HepG2 (cell line): ENCODE data around the gene PRDX3. TPM values are rescaled to one million over a fixed set of nuclear protein-coding genes. Genes with fewer than 3 reads are reported as not detected.
A peak's percentile ranks its signal among the peaks of the same experiment; 100 is the strongest.

Experiments
- ATAC-seq: fragments of 200-7000 bp; cut with Tn5 transposase; 3 replicates; pipeline ENCODE4 v1.9.1; 2020; ENCODE audit warnings: mild to moderate bottlenecking, moderate library complexity
- BruUV-seq: library from RNA; stranded (reverse); fragments of 400-500 nt; replicated peaks from 2 replicates; lab custom pipeline; 2021; lab: Mats Ljungman, UMichigan
- CTCF ChIA-PET: fragments of 300-600 bp; formaldehyde crosslinking; extraction: SDS; loops from one replicate; lab custom pipeline; 2021; ENCODE audit warnings: low total read pairs, inconsistent platforms, low intra/inter-chr PET ratio; lab: Yijun Ruan, JAX
- POLR2A ChIA-PET: fragments of 350-600 bp; sonication (Branson Sonifier 250); formaldehyde crosslinking; loops from one replicate; lab custom pipeline; 2020; ENCODE audit warnings: antibody characterized with exemption, inconsistent platforms; lab: Yijun Ruan, JAX
- DNase-seq: peaks from one replicate; pipeline ENCODE4 v3.0.0-alpha.2; 2015; ENCODE audit warnings: low spot score
- FAIRE-seq: peaks from 3 replicates; lab custom pipeline; 2011; peaks lifted over from hg19 to GRCh38; lab: Jason Lieb, UNC
- H2AFZ ChIP-seq: one replicate; pipeline ENCODE4 v1.6.1; 2011; ENCODE audit warnings: low read length, inconsistent platforms
- H3K27ac ChIP-seq: fragments of 300-600 bp; 3 replicates; pipeline ENCODE4 v1.8.0; 2011; ENCODE audit warnings: mixed run types, mild to moderate bottlenecking, mixed read lengths, low read length, inconsistent platforms; ENCODE audit not compliant: insufficient read depth; ENCODE audit errors: extremely low read length
- H3K27me3 ChIP-seq, 2 experiments: fragments of 200-600 bp in 1 of 2; 2 replicates in 1 of 2; 3 replicates in 1 of 2; pipeline versions ENCODE4 v1.6.0 to v1.8.0; 2011; ENCODE audit warnings: low read length in 2 of 2, mild to moderate bottlenecking in 2 of 2, moderate library complexity in 2 of 2, inconsistent platforms in 1 of 2; ENCODE audit not compliant: insufficient read depth in 2 of 2, control insufficient read depth in 1 of 2
- H3K36me3 ChIP-seq, 2 experiments: fragments of 200-600 bp in 1 of 2; replicated peaks in 1 of 2; 2 replicates in 1 of 2; 3 replicates in 1 of 2; pipeline versions ENCODE4 v1.5.1 to v1.8.0; 2011; ENCODE audit warnings: low read length in 2 of 2, inconsistent platforms in 1 of 2; ENCODE audit not compliant: insufficient read depth in 2 of 2, control insufficient read depth in 1 of 2
- H3K4me1 ChIP-seq: 2 replicates; pipeline ENCODE4 v1.5.1; 2012; ENCODE audit warnings: low read length, inconsistent platforms; ENCODE audit not compliant: insufficient read depth
- H3K4me2 ChIP-seq: 2 replicates; pipeline ENCODE4 v1.6.0; 2011; ENCODE audit warnings: low read depth, low read length, inconsistent platforms
- H3K4me3 ChIP-seq, 3 experiments: fragments of 200-600 bp in 1 of 3; sonication (generic), shearing (Covaris generic) in 1 of 3; replicated peaks in 1 of 3; 2 replicates each; pipeline ENCODE4 v1.5.1; 2011 to 2016; ENCODE audit warnings: low read length in 3 of 3, inconsistent platforms in 2 of 3, low read depth in 2 of 3, mild to moderate bottlenecking in 2 of 3, control low read depth in 1 of 3, mixed read lengths in 1 of 3; ENCODE audit not compliant: insufficient read depth in 1 of 3
- H3K79me2 ChIP-seq: one replicate; pipeline ENCODE4 v1.6.1; 2011; ENCODE audit warnings: low read length, inconsistent platforms; ENCODE audit not compliant: insufficient read depth
- H3K9ac ChIP-seq: 2 replicates; pipeline ENCODE4 v1.6.0; 2011; ENCODE audit warnings: mild to moderate bottlenecking, low read depth, low read length, inconsistent platforms; ENCODE audit not compliant: insufficient read depth
- H3K9me3 ChIP-seq: 2 replicates; pipeline ENCODE4 v1.5.1; 2012; ENCODE audit warnings: mild to moderate bottlenecking, low read length
- H4K20me1 ChIP-seq: 2 replicates; pipeline ENCODE4 v1.6.0; 2011; ENCODE audit warnings: inconsistent platforms, mild to moderate bottlenecking, low read length, moderate library complexity; ENCODE audit not compliant: insufficient read depth
- CEBPB ChIP-seq: IDR thresholded peaks from 2 replicates; pipeline ENCODE4 v1.6.1; 2011; ENCODE audit warnings: low read depth, low read length, improper control_type of control experiment, borderline replicate concordance
- EP300 ChIP-seq, 3 experiments: sonication (generic) in 1 of 3; formaldehyde crosslinking in 1 of 3; IDR thresholded peaks; 2 replicates each; pipeline versions ENCODE4 v1.5.1 to v1.6.1; 2011 to 2020; ENCODE audit warnings: low read depth in 2 of 3, low read length in 2 of 3, borderline replicate concordance in 1 of 3, improper control_type of control experiment in 1 of 3, mild to moderate bottlenecking in 1 of 3, missing genetic modification reagents in 1 of 3, moderate library complexity in 1 of 3
- HOXA7 ChIP-seq: sonication (generic); formaldehyde crosslinking; IDR thresholded peaks from 2 replicates; pipeline ENCODE4 v1.8.1; 2022; ENCODE audit warnings: mild to moderate bottlenecking, missing genetic modification reagents, moderate library complexity
- MEIS2 ChIP-seq: sonication (generic); formaldehyde crosslinking; IDR thresholded peaks from 2 replicates; pipeline ENCODE4 v1.9.0; 2021; ENCODE audit warnings: mild to moderate bottlenecking, missing genetic modification reagents
- NAIF1 ChIP-seq: sonication (generic); formaldehyde crosslinking; IDR thresholded peaks from 2 replicates; pipeline ENCODE4 v1.5.0; 2020; ENCODE audit warnings: mild to moderate bottlenecking, missing genetic modification reagents, borderline replicate concordance
- NFE2L2 ChIP-seq: fragments of 150-350 bp; IDR thresholded peaks from 2 replicates; pipeline ENCODE4 v1.6.1; 2014; ENCODE audit warnings: low read length
- NFKB2 ChIP-seq: sonication (generic); formaldehyde crosslinking; IDR thresholded peaks from 2 replicates; pipeline ENCODE4 v1.4.0; 2020; ENCODE audit warnings: missing genetic modification reagents, borderline replicate concordance
- POLR2AphosphoS2 ChIP-seq: IDR thresholded peaks from 2 replicates; pipeline ENCODE4 v1.6.1; 2011; ENCODE audit warnings: low read depth, low read length, improper control_type of control experiment
- SIN3B ChIP-seq: fragments of 150-350 bp; IDR thresholded peaks from 2 replicates; pipeline ENCODE4 v1.6.1; 2014; ENCODE audit warnings: low read length
- ZBTB1 ChIP-seq: sonication (generic); formaldehyde crosslinking; IDR thresholded peaks from 2 replicates; pipeline ENCODE4 v1.4.0; 2020; ENCODE audit warnings: missing genetic modification reagents, borderline replicate concordance
- ZNF224 ChIP-seq: sonication (generic); formaldehyde crosslinking; IDR thresholded peaks from 2 replicates; pipeline ENCODE4 v1.5.0; 2020; ENCODE audit warnings: mild to moderate bottlenecking, missing genetic modification reagents
- ZNF383 ChIP-seq: sonication (generic); formaldehyde crosslinking; IDR thresholded peaks from 2 replicates; pipeline ENCODE4 v1.4.0; 2020; ENCODE audit warnings: missing genetic modification reagents, mild to moderate bottlenecking, borderline replicate concordance
- ZNF556 ChIP-seq: sonication (generic); formaldehyde crosslinking; IDR thresholded peaks from 2 replicates; pipeline ENCODE4 v1.4.0; 2020; ENCODE audit warnings: mild to moderate bottlenecking, missing genetic modification reagents, borderline replicate concordance
- ZNF598 ChIP-seq: sonication (generic); formaldehyde crosslinking; IDR thresholded peaks from 2 replicates; pipeline ENCODE4 v1.5.1; 2020; ENCODE audit warnings: mild to moderate bottlenecking, missing genetic modification reagents, borderline replicate concordance
- WGBS: methylation state at CpG from one replicate; pipeline ENCODE4 v1.1.6; 2017; ENCODE audit warnings: low lambda C conversion rate; 5-methylcytosine and 5-hydroxymethylcytosine counted together
- in situ Hi-C: cut with HindIII; loops from 2 replicates; pipeline ENCODE4 v1.10.0; 2017; ENCODE audit warnings: low pct_unique_long_range_greater_than_20kb; ENCODE audit not compliant: extremely low pct_ligation_motif_present
- intact Hi-C: fragments of 100-400 bp; cut with micrococcal nuclease; formaldehyde crosslinking; loops from one replicate; pipeline ENCODE4 v1.10.0; 2022; ENCODE audit not compliant: unreplicated experiment
- polyA plus RNA-seq, 8 experiments: library from polyadenylated mRNA; depleted of rRNA in 3 of 8; stranded (reverse) in 7 of 8; unstranded in 1 of 8; fragments of >200 nt; fragmentation: Illumina TruSeq in 4 of 8; extraction: Trizol in 4 of 8; gene quantifications; 2 replicates each; pipeline versions ENCODE4 v1.2.1 to v1.2.3, GENCODE V29; 2011 to 2016; ENCODE audit warnings: low read depth in 4 of 8, missing spikeins in 1 of 8, mixed read lengths in 1 of 8; ENCODE audit not compliant: insufficient read depth in 1 of 8
- total RNA-seq, 5 experiments: library from RNA; depleted of rRNA; stranded (reverse); fragments of >200 nt; fragmentation: Illumina TruSeq; extraction: Trizol; gene quantifications; 2 replicates each; pipeline ENCODE4 v1.2.3, GENCODE V29; 2016; ENCODE audit warnings: low read depth in 1 of 5
- TF ChIP-seq, protein P1 (sequence below): sonication (generic); formaldehyde crosslinking; IDR thresholded peaks from 2 replicates; pipeline ENCODE4 v1.5.1; 2020; ENCODE audit warnings: mild to moderate bottlenecking, moderate library complexity, missing genetic modification reagents
- TF ChIP-seq, protein P2 (sequence below): sonication (generic); formaldehyde crosslinking; IDR thresholded peaks from 2 replicates; pipeline ENCODE4 v1.5.1; 2020; ENCODE audit warnings: mild to moderate bottlenecking, missing genetic modification reagents
- TF ChIP-seq, protein P3 (sequence below): sonication (generic); formaldehyde crosslinking; IDR thresholded peaks from 2 replicates; pipeline ENCODE4 v1.4.0; 2020; ENCODE audit warnings: low read depth, mild to moderate bottlenecking, missing genetic modification reagents

The PRDX3 gene
- total and polyA plus RNA-seq, 2 of the 13 experiments (the other 11 are each of a cell fraction or from before 2014, with no cell fraction given) = 407 to 565 TPM

DNA sequence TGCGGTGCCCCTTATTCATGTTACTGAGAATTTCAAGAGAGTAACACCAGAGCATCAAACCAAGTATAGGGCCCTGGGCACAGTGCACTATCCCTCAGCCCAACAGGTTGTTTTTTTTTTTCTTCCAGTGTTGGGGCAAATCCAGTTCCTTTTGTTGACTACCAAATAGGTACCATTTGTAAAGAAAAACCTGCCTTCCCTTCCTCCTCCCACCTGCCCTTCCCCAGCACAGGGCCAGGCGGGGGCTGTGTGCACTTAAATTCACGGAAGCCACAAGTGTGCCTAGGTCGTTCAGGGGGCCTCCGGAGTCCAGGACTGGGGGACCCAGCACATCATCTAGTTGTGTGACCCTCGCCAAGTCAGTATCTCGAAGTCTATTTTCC is 12.5 kb downstream of the PRDX3 start:
- Histone ChIP-seq H3K27me3 (no peaks in the 10 kb centered on the region), H3K4me1 (peaks cover 26% of the 10 kb centered on the region), H4K20me1 (no peaks in the 10 kb centered on the region), H3K4me2 (peak overlapping the region; percentile 97), H3K4me3 (peak overlapping the region; percentile 75 to 81 (median 76)), H3K9me3 (no peaks in the 10 kb centered on the region), H3K36me3 (peaks cover 4 to 37% of the 10 kb centered on the region in 2 experiments), H2AFZ (no peak overlapping the region), H3K27ac (peak overlapping the region; percentile 91), H3K9ac (peak overlapping the region; percentile 95), H3K79me2 (peaks cover 3% of the 10 kb centered on the region)
- FAIRE-seq (no peak), DNase-seq (no peak), ATAC-seq (peak; percentile 48)
- ChIA-PET POLR2A (interaction anchor here (0.6 to 2.6 kb wide), 7 partner anchors 11 to 429 kb away, joined by 3 to 14 read pairs (median 6); partner anchors contain the start of gene EIF3A), CTCF (no interaction called here)
- 70% methylated on average over 7 of the region's 7 CpGs for WGBS
- BruUV-seq = TSS peak; percentile 82
- in situ Hi-C loops (no loop called here), intact Hi-C loops (loop anchor here (10.0 kb wide), 1 partner anchor 411 kb away; the partner anchor contains the start of gene CACUL1)
- TF ChIP-seq SIN3B (no peak), ZNF598 (CRISPR knock-in tag) (no peak), HOXA7 (no peak), ZBTB1 (CRISPR knock-in tag) (no peak), ZNF224 (no peak), NAIF1 (CRISPR knock-in tag) (no peak), ZNF556 (CRISPR knock-in tag) (no peak), MEIS2 (CRISPR knock-in tag) (no peak), ZNF383 (no peak), POLR2AphosphoS2 (no peak), CEBPB (no peak), NFE2L2 (no peak), NFKB2 (CRISPR knock-in tag) (no peak), EP300 (IDR thresholded peaks at IDR 0.05; ENCODE audit: low read depth in 2 of 2, low read length in 2 of 2) (no peak), EP300 (CRISPR knock-in tag; IDR thresholded peaks at IDR 0.05; ENCODE audit: borderline replicate concordance) (no peak)
- TF ChIP-seq, protein P1, sequence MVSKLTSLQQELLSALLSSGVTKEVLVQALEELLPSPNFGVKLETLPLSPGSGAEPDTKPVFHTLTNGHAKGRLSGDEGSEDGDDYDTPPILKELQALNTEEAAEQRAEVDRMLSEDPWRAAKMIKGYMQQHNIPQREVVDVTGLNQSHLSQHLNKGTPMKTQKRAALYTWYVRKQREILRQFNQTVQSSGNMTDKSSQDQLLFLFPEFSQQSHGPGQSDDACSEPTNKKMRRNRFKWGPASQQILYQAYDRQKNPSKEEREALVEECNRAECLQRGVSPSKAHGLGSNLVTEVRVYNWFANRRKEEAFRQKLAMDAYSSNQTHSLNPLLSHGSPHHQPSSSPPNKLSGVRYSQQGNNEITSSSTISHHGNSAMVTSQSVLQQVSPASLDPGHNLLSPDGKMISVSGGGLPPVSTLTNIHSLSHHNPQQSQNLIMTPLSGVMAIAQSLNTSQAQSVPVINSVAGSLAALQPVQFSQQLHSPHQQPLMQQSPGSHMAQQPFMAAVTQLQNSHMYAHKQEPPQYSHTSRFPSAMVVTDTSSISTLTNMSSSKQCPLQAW (CRISPR knock-in tag) = peak; percentile 20; the same call in 1 of the 2 replicates
- TF ChIP-seq, protein P2, sequence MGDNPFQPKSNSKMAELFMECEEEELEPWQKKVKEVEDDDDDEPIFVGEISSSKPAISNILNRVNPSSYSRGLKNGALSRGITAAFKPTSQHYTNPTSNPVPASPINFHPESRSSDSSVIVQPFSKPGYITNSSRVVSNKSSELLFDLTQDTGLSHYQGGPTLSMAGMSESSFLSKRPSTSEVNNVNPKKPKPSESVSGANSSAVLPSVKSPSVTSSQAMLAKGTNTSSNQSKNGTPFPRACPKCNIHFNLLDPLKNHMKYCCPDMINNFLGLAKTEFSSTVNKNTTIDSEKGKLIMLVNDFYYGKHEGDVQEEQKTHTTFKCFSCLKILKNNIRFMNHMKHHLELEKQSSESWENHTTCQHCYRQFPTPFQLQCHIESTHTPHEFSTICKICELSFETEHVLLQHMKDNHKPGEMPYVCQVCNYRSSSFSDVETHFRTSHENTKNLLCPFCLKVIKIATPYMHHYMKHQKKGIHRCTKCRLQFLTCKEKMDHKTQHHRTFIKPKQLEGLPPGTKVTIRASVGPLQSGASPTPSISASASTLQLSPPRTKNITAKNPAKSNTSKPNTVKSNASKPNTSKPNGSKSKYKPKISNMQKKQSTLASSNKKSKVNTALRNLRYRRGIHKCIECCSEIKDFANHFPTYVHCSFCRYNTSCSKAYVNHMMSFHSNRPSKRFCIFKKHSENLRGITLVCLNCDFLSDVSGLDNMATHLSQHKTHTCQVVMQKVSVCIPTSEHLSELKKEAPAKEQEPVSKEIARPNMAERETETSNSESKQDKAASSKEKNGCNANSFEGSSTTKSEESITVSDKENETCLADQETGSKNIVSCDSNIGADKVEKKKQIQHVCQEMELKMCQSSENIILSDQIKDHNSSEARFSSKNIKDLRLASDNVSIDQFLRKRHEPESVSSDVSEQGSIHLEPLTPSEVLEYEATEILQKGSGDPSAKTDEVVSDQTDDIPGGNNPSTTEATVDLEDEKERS (CRISPR knock-in tag) = no peak
- TF ChIP-seq, protein P3, sequence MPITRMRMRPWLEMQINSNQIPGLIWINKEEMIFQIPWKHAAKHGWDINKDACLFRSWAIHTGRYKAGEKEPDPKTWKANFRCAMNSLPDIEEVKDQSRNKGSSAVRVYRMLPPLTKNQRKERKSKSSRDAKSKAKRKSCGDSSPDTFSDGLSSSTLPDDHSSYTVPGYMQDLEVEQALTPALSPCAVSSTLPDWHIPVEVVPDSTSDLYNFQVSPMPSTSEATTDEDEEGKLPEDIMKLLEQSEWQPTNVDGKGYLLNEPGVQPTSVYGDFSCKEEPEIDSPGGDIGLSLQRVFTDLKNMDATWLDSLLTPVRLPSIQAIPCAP = no peak
